Activated CD8-positive, alpha-beta memory T cell treated with anti-CD3 and anti-CD28 coated beads, Interleukin-2, amount 10 ng/mL, durations not matched to agents 7 days and 5 days (primary cell): ENCODE results near the gene GBP3. TPM values are rescaled to one million over a fixed set of nuclear protein-coding genes. Genes with fewer than 3 reads are reported as not detected.

Experiments used
- total RNA-seq, 2 experiments: library from RNA; stranded (reverse); gene quantifications; one replicate each; pipeline ENCODE4 v1.2.3, GENCODE V29; 2021

GBP3 gene
- total RNA-seq, 2 experiments from 2014 or later, result 32.0 to 38.6 TPM

Other genes with a start within 250 kb of the GBP3 start
- 10 to 100 TPM; 34.8 to 42.4 TPM for gene GTF2B, start 131.3 kb downstream of the GBP3 start, total RNA-seq
- 10 to 100 TPM; 38.5 to 49.8 TPM for gene KYAT3, start 30.2 kb downstream of the GBP3 start, total RNA-seq
- gene RBMXL1, start 30.2 kb downstream of the GBP3 start, total RNA-seq, result 10 to 100 TPM; 17.6 to 26.5 TPM
- gene GBP1, start 42.3 kb upstream of the GBP3 start, total RNA-seq, result 100 to 1,000 TPM; 106 to 150 TPM
- 100 to 1,000 TPM; 150 to 194 TPM for gene GBP2, start 103.2 kb upstream of the GBP3 start, total RNA-seq
- gene GBP7, start 153.1 kb upstream of the GBP3 start, total RNA-seq, result under 1 TPM; 0.18 to 0.28 TPM
- 10 to 100 TPM; 69.7 to 78.6 TPM for gene GBP4, start 176.1 kb upstream of the GBP3 start, total RNA-seq
- gene GBP5, start 250.0 kb upstream of the GBP3 start, total RNA-seq, result 100 to 1,000 TPM; 279 to 362 TPM